SU-DHL-6 (cell line): ENCODE data around the gene MUSTN1.

Source experiments
- CTCF ChIP-seq: fragments of 200-600 bp; sonication (generic); IDR thresholded peaks from one replicate; pipeline ENCODE4 v1.5.1; 2017; ENCODE audit warnings: antibody characterized with exemption, mild to moderate bottlenecking, low read length, moderate library complexity; ENCODE audit not compliant: insufficient read depth, poor library complexity, severe bottlenecking
- EZH2phosphoT487 ChIP-seq: fragments of 200-600 bp; sonication (generic), shearing (Covaris generic); conservative IDR thresholded peaks from 2 replicates; pipeline ENCODE4 v1.6.1; 2018; ENCODE audit warnings: mild to moderate bottlenecking, antibody characterized with exemption, low read length, moderate library complexity, mixed read lengths

GRCh38 chr3:52790741-52791140 is 44.1 kb downstream of the MUSTN1 start:
- TF ChIP-seq CTCF (no peak), EZH2phosphoT487 (no peak)
